Adipocyte (in vitro differentiated cells): ENCODE data around the gene RHBDF2.

Experiments used
- DNase-seq: peaks from one replicate; pipeline ENCODE4 v3.0.0-alpha.2; 2015; ENCODE audit warnings: low read depth
- H3K27me3 ChIP-seq: replicated peaks from 2 replicates; pipeline ENCODE4 v1.7.0; 2013; ENCODE audit warnings: mild to moderate bottlenecking, low read length, moderate library complexity; ENCODE audit not compliant: control insufficient read depth, insufficient read depth
- H3K36me3 ChIP-seq: 2 replicates; pipeline ENCODE4 v1.7.0; 2013; ENCODE audit warnings: low read length, mild to moderate bottlenecking, moderate library complexity; ENCODE audit not compliant: control insufficient read depth, insufficient read depth, severe bottlenecking
- H3K4me1 ChIP-seq: 2 replicates; pipeline ENCODE4 v1.7.0; 2013; ENCODE audit warnings: mild to moderate bottlenecking, low read length, moderate library complexity; ENCODE audit not compliant: control insufficient read depth, insufficient read depth
- H3K4me3 ChIP-seq: 2 replicates; pipeline ENCODE4 v1.7.0; 2013; ENCODE audit warnings: mild to moderate bottlenecking, low read length, moderate library complexity
- H3K9ac ChIP-seq: 2 replicates; pipeline ENCODE4 v1.7.0; 2013; ENCODE audit warnings: mild to moderate bottlenecking, low read length, moderate library complexity
- H3K9me3 ChIP-seq: 2 replicates; pipeline ENCODE4 v1.7.0; 2013; ENCODE audit warnings: mild to moderate bottlenecking, low read length, moderate library complexity; ENCODE audit not compliant: control insufficient read depth

RHBDF2 gene

GRCh38 chr17:76543482-76543825 lies 42.2 kb upstream of the RHBDF2 start:
- H3K4me3 ChIP-seq: no peak overlapping the region
- H3K4me1 ChIP-seq: peaks cover 42% of the 10 kb centered on the region
- DNase-seq: no peak
- H3K36me3 ChIP-seq: no peaks in the 10 kb centered on the region
- H3K9ac ChIP-seq: no peak overlapping the region
- H3K27me3 ChIP-seq: no peaks in the 10 kb centered on the region
- no peaks in the 10 kb centered on the region for H3K9me3 ChIP-seq

- DNase-seq: no peak
- H3K36me3 ChIP-seq: no peaks in the 10 kb centered on the region
- no peak overlapping the region for H3K4me3 ChIP-seq
- H3K9me3 ChIP-seq: no peaks in the 10 kb centered on the region
- H3K4me1 ChIP-seq: peaks cover 39% of the 10 kb centered on the region
- H3K9ac ChIP-seq: no peak overlapping the region
- H3K27me3 ChIP-seq: no peaks in the 10 kb centered on the region
Observed at GRCh38 chr17:76542984-76543383, 41.8 kb upstream of the RHBDF2 start.

GRCh38 chr17:76542566-76542971 lies 41.3 kb upstream of the RHBDF2 start:
- no peak for DNase-seq
- H3K4me3 ChIP-seq: no peak overlapping the region
- H3K9ac ChIP-seq: no peak overlapping the region
- H3K4me1 ChIP-seq: peaks cover 35% of the 10 kb centered on the region
- H3K27me3 ChIP-seq: no peaks in the 10 kb centered on the region
- no peaks in the 10 kb centered on the region for H3K9me3 ChIP-seq
- H3K36me3 ChIP-seq: no peaks in the 10 kb centered on the region

- H3K27me3 ChIP-seq: no peaks in the 10 kb centered on the region
- no peak overlapping the region for H3K4me3 ChIP-seq
- no peaks in the 10 kb centered on the region for H3K9me3 ChIP-seq
- H3K36me3 ChIP-seq: no peaks in the 10 kb centered on the region
- peaks cover 30% of the 10 kb centered on the region for H3K4me1 ChIP-seq
- DNase-seq: no peak
- H3K9ac ChIP-seq: peak overlapping the region; percentile 76
Observed at GRCh38 chr17:76541739-76542454, 40.7 kb upstream of the RHBDF2 start.

GRCh38 chr17:76540381-76541300 lies 39.4 kb upstream of the RHBDF2 start:
- H3K9ac ChIP-seq: peak overlapping the region; percentile 76
- H3K36me3 ChIP-seq: no peaks in the 10 kb centered on the region
- peak overlapping the region; percentile 75 for H3K4me3 ChIP-seq
- H3K9me3 ChIP-seq: no peaks in the 10 kb centered on the region
- H3K4me1 ChIP-seq: peaks cover 36% of the 10 kb centered on the region
- peak; percentile 98 for DNase-seq
- H3K27me3 ChIP-seq: no peaks in the 10 kb centered on the region

- peaks cover 44% of the 10 kb centered on the region for H3K4me1 ChIP-seq
- H3K4me3 ChIP-seq: peak within 1 kb of the TSS; percentile 75
- no peak for DNase-seq
- H3K9ac ChIP-seq: peak within 1 kb of the TSS; percentile 79
- H3K9me3 ChIP-seq: no peaks in the 10 kb centered on the region
- H3K36me3 ChIP-seq: no peaks in the 10 kb centered on the region
- H3K27me3 ChIP-seq: no peaks in the 10 kb centered on the region
Observed at GRCh38 chr17:76539631-76540271, 38.5 kb upstream of the RHBDF2 start, which contains the start of gene PRCD. TSS of gene PRCD (plus strand) at chr17:76540044. CDS start at chr17:76540142, 98 bp downstream.

- H3K27me3 ChIP-seq: no peaks in the 10 kb centered on the region
- H3K4me1 ChIP-seq: peaks cover 49% of the 10 kb centered on the region
- DNase-seq: no peak
- peak overlapping the region; percentile 79 for H3K9ac ChIP-seq
- H3K9me3 ChIP-seq: no peaks in the 10 kb centered on the region
- H3K36me3 ChIP-seq: no peaks in the 10 kb centered on the region
- H3K4me3 ChIP-seq: peak overlapping the region; percentile 74
Observed at GRCh38 chr17:76538941-76539570, 37.8 kb upstream of the RHBDF2 start.

- no peak for DNase-seq
- Histone ChIP-seq H3K27me3 (no peaks in the 10 kb centered on the region), H3K36me3 (no peaks in the 10 kb centered on the region), H3K4me3 (peak overlapping the region; percentile 74), H3K4me1 (peaks cover 49% of the 10 kb centered on the region), H3K9ac (peak overlapping the region; percentile 79), H3K9me3 (no peaks in the 10 kb centered on the region)
Observed at GRCh38 chr17:76538281-76538931, 37.2 kb upstream of the RHBDF2 start.

GRCh38 chr17:76537578-76538280 lies 36.5 kb upstream of the RHBDF2 start, which contains the start of gene CYGB:
TSS of gene CYGB (minus strand) at chr17:76537709. CDS start at chr17:76537542, 167 bp downstream.
- Histone ChIP-seq H3K4me1 (peaks cover 49% of the 10 kb centered on the region), H3K4me3 (peak within 1 kb of the TSS; percentile 79), H3K9me3 (no peaks in the 10 kb centered on the region), H3K9ac (peak within 1 kb of the TSS; percentile 84), H3K27me3 (no peaks in the 10 kb centered on the region), H3K36me3 (no peaks in the 10 kb centered on the region)
- peak; percentile 65 for DNase-seq

GRCh38 chr17:76537288-76537577 lies 36.0 kb upstream of the RHBDF2 start:
- no peak for DNase-seq
- Histone ChIP-seq H3K4me1 (peaks cover 50% of the 10 kb centered on the region), H3K9me3 (no peaks in the 10 kb centered on the region), H3K9ac (peak overlapping the region; percentile 84), H3K4me3 (peak overlapping the region; percentile 79), H3K27me3 (no peaks in the 10 kb centered on the region), H3K36me3 (no peaks in the 10 kb centered on the region)
